SU-DHL-6 (cell line): ENCODE data around the gene KIF4A.

Experiments used
- CTCF ChIP-seq: fragments of 200-600 bp; sonication (generic); IDR thresholded peaks from one replicate; pipeline ENCODE4 v1.5.1; 2017; ENCODE audit warnings: antibody characterized with exemption, mild to moderate bottlenecking, low read length, moderate library complexity; ENCODE audit not compliant: insufficient read depth, poor library complexity, severe bottlenecking
- EZH2phosphoT487 ChIP-seq: fragments of 200-600 bp; sonication (generic), shearing (Covaris generic); conservative IDR thresholded peaks from 2 replicates; pipeline ENCODE4 v1.6.1; 2018; ENCODE audit warnings: mild to moderate bottlenecking, antibody characterized with exemption, low read length, moderate library complexity, mixed read lengths

GRCh38 chrX:70260104-70260503 lies 29.8 kb upstream of the KIF4A start, which contains the start of gene P2RY4:
- TF ChIP-seq CTCF, result no peak
- TF ChIP-seq EZH2phosphoT487, result no peak
